ENCODE data around the gene TMPRSS5. TPM values are rescaled to one million over a fixed set of nuclear protein-coding genes. Genes with fewer than 3 reads are reported as not detected.

The TMPRSS5 gene
- total and polyA plus RNA-seq, 2 of the 8 experiments (the other 6 are each of a cell fraction or from before 2014, with no cell fraction given): 0.54 to 0.78 TPM

DNA sequence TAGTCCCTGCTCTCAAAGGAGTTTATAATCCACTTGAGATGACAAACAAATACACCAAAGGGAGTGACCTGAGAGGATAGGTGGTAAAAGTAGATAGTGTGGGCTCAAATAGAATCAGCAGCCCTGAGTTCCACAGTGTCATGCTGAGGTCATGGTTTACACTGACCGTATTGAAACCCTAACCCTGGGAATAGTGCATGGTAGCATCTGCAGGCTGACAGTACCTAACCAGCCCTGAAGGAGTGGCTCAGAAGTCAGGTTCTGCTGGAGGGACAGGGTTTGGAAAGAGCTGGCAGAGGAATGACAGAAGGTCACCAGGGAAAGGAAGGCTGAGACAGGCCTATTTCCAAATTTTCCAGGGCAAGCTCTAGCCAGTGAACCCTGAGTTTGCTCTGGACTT, 9.2 kb upstream of the TMPRSS5 start (continued):
- no peak for TF ChIP-seq RBBP5 (IDR thresholded peaks at IDR 0.05; ENCODE audit: borderline replicate concordance, low read depth, low read length)
- TF ChIP-seq POLR2AphosphoS5 (IDR thresholded peaks at IDR 0.05; ENCODE audit: low read depth, low read length): no peak
- TF ChIP-seq, protein P1, sequence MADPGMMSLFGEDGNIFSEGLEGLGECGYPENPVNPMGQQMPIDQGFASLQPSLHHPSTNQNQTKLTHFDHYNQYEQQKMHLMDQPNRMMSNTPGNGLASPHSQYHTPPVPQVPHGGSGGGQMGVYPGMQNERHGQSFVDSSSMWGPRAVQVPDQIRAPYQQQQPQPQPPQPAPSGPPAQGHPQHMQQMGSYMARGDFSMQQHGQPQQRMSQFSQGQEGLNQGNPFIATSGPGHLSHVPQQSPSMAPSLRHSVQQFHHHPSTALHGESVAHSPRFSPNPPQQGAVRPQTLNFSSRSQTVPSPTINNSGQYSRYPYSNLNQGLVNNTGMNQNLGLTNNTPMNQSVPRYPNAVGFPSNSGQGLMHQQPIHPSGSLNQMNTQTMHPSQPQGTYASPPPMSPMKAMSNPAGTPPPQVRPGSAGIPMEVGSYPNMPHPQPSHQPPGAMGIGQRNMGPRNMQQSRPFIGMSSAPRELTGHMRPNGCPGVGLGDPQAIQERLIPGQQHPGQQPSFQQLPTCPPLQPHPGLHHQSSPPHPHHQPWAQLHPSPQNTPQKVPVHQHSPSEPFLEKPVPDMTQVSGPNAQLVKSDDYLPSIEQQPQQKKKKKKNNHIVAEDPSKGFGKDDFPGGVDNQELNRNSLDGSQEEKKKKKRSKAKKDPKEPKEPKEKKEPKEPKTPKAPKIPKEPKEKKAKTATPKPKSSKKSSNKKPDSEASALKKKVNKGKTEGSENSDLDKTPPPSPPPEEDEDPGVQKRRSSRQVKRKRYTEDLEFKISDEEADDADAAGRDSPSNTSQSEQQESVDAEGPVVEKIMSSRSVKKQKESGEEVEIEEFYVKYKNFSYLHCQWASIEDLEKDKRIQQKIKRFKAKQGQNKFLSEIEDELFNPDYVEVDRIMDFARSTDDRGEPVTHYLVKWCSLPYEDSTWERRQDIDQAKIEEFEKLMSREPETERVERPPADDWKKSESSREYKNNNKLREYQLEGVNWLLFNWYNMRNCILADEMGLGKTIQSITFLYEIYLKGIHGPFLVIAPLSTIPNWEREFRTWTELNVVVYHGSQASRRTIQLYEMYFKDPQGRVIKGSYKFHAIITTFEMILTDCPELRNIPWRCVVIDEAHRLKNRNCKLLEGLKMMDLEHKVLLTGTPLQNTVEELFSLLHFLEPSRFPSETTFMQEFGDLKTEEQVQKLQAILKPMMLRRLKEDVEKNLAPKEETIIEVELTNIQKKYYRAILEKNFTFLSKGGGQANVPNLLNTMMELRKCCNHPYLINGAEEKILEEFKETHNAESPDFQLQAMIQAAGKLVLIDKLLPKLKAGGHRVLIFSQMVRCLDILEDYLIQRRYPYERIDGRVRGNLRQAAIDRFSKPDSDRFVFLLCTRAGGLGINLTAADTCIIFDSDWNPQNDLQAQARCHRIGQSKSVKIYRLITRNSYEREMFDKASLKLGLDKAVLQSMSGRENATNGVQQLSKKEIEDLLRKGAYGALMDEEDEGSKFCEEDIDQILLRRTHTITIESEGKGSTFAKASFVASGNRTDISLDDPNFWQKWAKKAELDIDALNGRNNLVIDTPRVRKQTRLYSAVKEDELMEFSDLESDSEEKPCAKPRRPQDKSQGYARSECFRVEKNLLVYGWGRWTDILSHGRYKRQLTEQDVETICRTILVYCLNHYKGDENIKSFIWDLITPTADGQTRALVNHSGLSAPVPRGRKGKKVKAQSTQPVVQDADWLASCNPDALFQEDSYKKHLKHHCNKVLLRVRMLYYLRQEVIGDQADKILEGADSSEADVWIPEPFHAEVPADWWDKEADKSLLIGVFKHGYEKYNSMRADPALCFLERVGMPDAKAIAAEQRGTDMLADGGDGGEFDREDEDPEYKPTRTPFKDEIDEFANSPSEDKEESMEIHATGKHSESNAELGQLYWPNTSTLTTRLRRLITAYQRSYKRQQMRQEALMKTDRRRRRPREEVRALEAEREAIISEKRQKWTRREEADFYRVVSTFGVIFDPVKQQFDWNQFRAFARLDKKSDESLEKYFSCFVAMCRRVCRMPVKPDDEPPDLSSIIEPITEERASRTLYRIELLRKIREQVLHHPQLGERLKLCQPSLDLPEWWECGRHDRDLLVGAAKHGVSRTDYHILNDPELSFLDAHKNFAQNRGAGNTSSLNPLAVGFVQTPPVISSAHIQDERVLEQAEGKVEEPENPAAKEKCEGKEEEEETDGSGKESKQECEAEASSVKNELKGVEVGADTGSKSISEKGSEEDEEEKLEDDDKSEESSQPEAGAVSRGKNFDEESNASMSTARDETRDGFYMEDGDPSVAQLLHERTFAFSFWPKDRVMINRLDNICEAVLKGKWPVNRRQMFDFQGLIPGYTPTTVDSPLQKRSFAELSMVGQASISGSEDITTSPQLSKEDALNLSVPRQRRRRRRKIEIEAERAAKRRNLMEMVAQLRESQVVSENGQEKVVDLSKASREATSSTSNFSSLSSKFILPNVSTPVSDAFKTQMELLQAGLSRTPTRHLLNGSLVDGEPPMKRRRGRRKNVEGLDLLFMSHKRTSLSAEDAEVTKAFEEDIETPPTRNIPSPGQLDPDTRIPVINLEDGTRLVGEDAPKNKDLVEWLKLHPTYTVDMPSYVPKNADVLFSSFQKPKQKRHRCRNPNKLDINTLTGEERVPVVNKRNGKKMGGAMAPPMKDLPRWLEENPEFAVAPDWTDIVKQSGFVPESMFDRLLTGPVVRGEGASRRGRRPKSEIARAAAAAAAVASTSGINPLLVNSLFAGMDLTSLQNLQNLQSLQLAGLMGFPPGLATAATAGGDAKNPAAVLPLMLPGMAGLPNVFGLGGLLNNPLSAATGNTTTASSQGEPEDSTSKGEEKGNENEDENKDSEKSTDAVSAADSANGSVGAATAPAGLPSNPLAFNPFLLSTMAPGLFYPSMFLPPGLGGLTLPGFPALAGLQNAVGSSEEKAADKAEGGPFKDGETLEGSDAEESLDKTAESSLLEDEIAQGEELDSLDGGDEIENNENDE (IDR thresholded peaks at IDR 0.05; ENCODE audit: insufficient replicate concordance, low read length): no peak
- TF ChIP-seq TAF7 (optimal IDR thresholded peaks at IDR 0.05; ENCODE audit: borderline replicate concordance, low read depth, low read length): no peak
- no peak for TF ChIP-seq CREB1 (IDR thresholded peaks at IDR 0.05)
- no peak for TF ChIP-seq ASH2L (IDR thresholded peaks at IDR 0.05; ENCODE audit: low read length)
